Transverse colon (tissue), 4 donors: ENCODE data around the gene TRAPPC2. TPM values are rescaled to one million over a fixed set of nuclear protein-coding genes. Genes with fewer than 3 reads are reported as not detected.

ENCODE experiments used
- DNase-seq: peaks from one replicate; pipeline ENCODE4 v3.0.0-alpha.2; 2019
- H3K27ac ChIP-seq, 4 donors: fragments of 200-600 bp; sonication (generic); 2 replicates each; pipeline ENCODE4 v1.5.1; 2016 to 2018; ENCODE audit warnings: inconsistent platforms in 4 of 4
- H3K27me3 ChIP-seq: fragments of 200-600 bp; sonication (generic); 2 replicates; pipeline ENCODE4 v1.5.1; 2017; ENCODE audit warnings: inconsistent platforms
- H3K36me3 ChIP-seq, 4 donors: fragments of 200-600 bp; sonication (generic); 2 replicates each; pipeline ENCODE4 v1.5.1; 2017 to 2019; ENCODE audit warnings: inconsistent platforms in 4 of 4
- H3K4me1 ChIP-seq, 4 donors: fragments of 200-600 bp; sonication (generic); 2 replicates each; pipeline ENCODE4 v1.5.1; 2017 to 2020; ENCODE audit warnings: inconsistent platforms in 4 of 4
- H3K4me3 ChIP-seq, 4 donors: fragments of 200-600 bp; sonication (generic); 1 replicate in 1 of 4; 2 replicates in 3 of 4; pipeline versions ENCODE4 v1.5.1 to v1.6.1; 2017 to 2019; ENCODE audit warnings: inconsistent platforms in 4 of 4
- H3K9me3 ChIP-seq, 2 donors: fragments of 200-600 bp; sonication (generic); 2 replicates each; pipeline ENCODE4 v1.5.1; 2017 to 2019; ENCODE audit warnings: inconsistent platforms in 2 of 2
- CTCF ChIP-seq, 5 experiments: fragments of 200-600 bp in 3 of 5; fragments of 450-650 bp in 2 of 5; sonication (generic) in 3 of 5; IDR thresholded peaks; 1 replicate in 2 of 5; 2 replicates in 3 of 5; pipeline ENCODE4 v1.5.1; 2016 to 2017; ENCODE audit warnings: antibody characterized with exemption in 5 of 5, inconsistent platforms in 3 of 5, mild to moderate bottlenecking in 2 of 5, moderate library complexity in 1 of 5
- EP300 ChIP-seq: sonication (generic); formaldehyde crosslinking; IDR thresholded peaks from one replicate; pipeline ENCODE4 v1.6.1; 2017; ENCODE audit warnings: antibody characterized with exemption, low read depth
- POLR2A ChIP-seq: fragments of 450-650 bp; IDR thresholded peaks from one replicate; pipeline ENCODE4 v1.6.1; 2016; ENCODE audit warnings: antibody characterized with exemption, mild to moderate bottlenecking, moderate library complexity
- POLR2AphosphoS5 ChIP-seq, 3 donors: sonication (generic); formaldehyde crosslinking; IDR thresholded peaks; one replicate each; pipeline ENCODE4 v1.6.1; 2016; ENCODE audit warnings: antibody characterized with exemption in 3 of 3
- WGBS, 2 donors: methylation state at CpG; one replicate each; pipeline ENCODE4 v1.1.5; 2018; ENCODE audit warnings: low coverage in 1 of 2; 5-methylcytosine and 5-hydroxymethylcytosine counted together
- in situ Hi-C, 4 donors: fragments of 200-750 bp; cut with MboI; loops; one replicate each; pipeline versions ENCODE4 v1.15.0 to v1.15.1; 2017; ENCODE audit warnings: low sequenced_read_pairs in 3 of 4, low pct_ligation_motif_present in 1 of 4, low pct_unique_long_range_greater_than_20kb in 1 of 4
- intact Hi-C: fragments of 100-400 bp; cut with DNase I; formaldehyde crosslinking; loops from one replicate; pipeline ENCODE4 v1.15.1; 2023; ENCODE audit warnings: low total_unique reads
- total RNA-seq, 4 donors: library from RNA; depleted of rRNA; stranded (reverse); fragments of >200 nt; gene quantifications; one replicate each; pipeline ENCODE4 v1.1.0, GENCODE V29; 2016

TRAPPC2 gene
- total RNA-seq, 4 donors from 2014 or later, result 14.2 to 25.9 (median 15.1) TPM

GRCh38 chrX:13760426-13760825 is 26.0 kb upstream of the TRAPPC2 start:
- Histone ChIP-seq H3K4me3 (no peak overlapping the region), H3K4me1 (peaks cover 0 to 3% (median 1%) of the 10 kb centered on the region in 4 donors), H3K9me3 (no peaks in the 10 kb centered on the region), H3K27me3 (no peaks in the 10 kb centered on the region), H3K27ac (no peak overlapping the region), H3K36me3 (no peaks in the 10 kb centered on the region)
- DNase-seq, result no peak
- intact Hi-C loops (no loop called here), in situ Hi-C loops (loop anchor here in 2 of 4 donors (25.0 kb wide), 2 partner anchors 248 to 277 kb away; partner anchors contain the start of gene GEMIN8 (in 2 of the 2))
- WGBS, 2 donors, result 87% methylated on average over 13 of the region's 13 CpGs; no CpG with 5 or more reads in 1 of the 2 donors
- TF ChIP-seq EP300, result no peak
- no peak for TF ChIP-seq CTCF (IDR thresholded peaks at IDR 0.05)
- TF ChIP-seq POLR2AphosphoS5 (IDR thresholded peaks at IDR 0.05), result no peak
- TF ChIP-seq POLR2A, result no peak

DNA sequence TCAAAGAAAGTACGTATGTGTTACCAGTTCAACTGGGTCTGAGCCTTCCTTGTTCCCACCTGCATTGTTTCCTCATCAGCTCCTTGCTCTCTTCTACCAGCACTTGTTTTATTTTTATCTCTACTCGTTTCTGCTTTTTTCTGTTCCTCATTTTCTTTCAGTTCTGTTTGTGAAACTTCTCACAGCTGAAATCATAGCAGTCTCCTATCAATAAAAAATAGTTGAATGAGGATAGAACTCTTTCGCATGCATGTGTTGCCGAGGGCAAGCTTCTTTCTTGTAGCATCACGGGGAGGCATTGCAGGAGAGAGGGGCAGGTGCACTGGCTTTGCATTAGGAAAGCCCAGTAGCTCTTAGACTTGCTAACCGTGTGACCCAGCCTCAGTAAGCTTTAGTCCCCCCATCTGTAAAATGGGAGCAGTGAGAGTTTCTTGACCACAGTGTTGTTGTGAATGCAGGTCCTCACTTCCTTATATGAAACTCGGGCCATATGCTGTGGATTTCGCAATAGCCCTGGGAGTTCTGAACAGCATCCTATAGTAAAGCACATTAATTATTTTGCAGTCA is 24.8 kb upstream of the TRAPPC2 start:
- intact Hi-C loops, result loop anchor here (10.0 kb wide), 1 partner anchor 276 kb away; no protein-coding TSS in a partner anchor
- 56 to 74% methylated on average over 3 to 8 of the region's 8 CpGs for WGBS, 2 donors

GRCh38 chrX:13756381-13756780 is 22.0 kb upstream of the TRAPPC2 start:
- DNase-seq, result no peak
- H3K36me3 ChIP-seq, result no peaks in the 10 kb centered on the region
- intact Hi-C loops (loop anchor here (10.0 kb wide), 1 partner anchor 278 kb away; no protein-coding TSS in a partner anchor), in situ Hi-C loops (loop anchor here in 3 of 4 donors (10.0 to 25.0 kb wide), 3 partner anchors 244 to 281 kb away; partner anchors contain the start of gene GEMIN8 (in 3 of the 3))
- no peak for TF ChIP-seq POLR2A
- no peak for TF ChIP-seq CTCF (IDR thresholded peaks at IDR 0.05)
- TF ChIP-seq EP300, result no peak
- TF ChIP-seq POLR2AphosphoS5 (IDR thresholded peaks at IDR 0.05), result no peak
- H3K4me1 ChIP-seq, result no peaks in the 10 kb centered on the region
- WGBS, 2 donors, result 89 to 93% methylated on average over 4 of the region's 4 CpGs
- no peak overlapping the region for H3K27ac ChIP-seq
- H3K4me3 ChIP-seq, result no peak overlapping the region
- H3K9me3 ChIP-seq, result no peaks in the 10 kb centered on the region
- H3K27me3 ChIP-seq, result no peaks in the 10 kb centered on the region

More for the DNA sequence above, 24.8 kb upstream of the TRAPPC2 start:
- H3K9me3 ChIP-seq, result no peaks in the 10 kb centered on the region
- DNase-seq, result no peak
- TF ChIP-seq EP300 (no peak), POLR2AphosphoS5 (IDR thresholded peaks at IDR 0.05) (no peak), POLR2A (no peak), CTCF (IDR thresholded peaks at IDR 0.05) (no peak)
- in situ Hi-C loops, result loop anchor here in 3 of 4 donors (10.0 to 25.0 kb wide), 3 partner anchors 247 to 278 kb away; partner anchors contain the start of gene GEMIN8 (in 3 of the 3)
- H3K27me3 ChIP-seq, result no peaks in the 10 kb centered on the region
- no peak overlapping the region for H3K4me3 ChIP-seq
- no peaks in the 10 kb centered on the region for H3K36me3 ChIP-seq
- no peak overlapping the region for H3K27ac ChIP-seq
- H3K4me1 ChIP-seq, result peaks cover 0 to 3% (median 0%) of the 10 kb centered on the region in 4 donors

- H3K27me3 ChIP-seq, result no peaks in the 10 kb centered on the region
- no peaks in the 10 kb centered on the region for H3K9me3 ChIP-seq
- no peak overlapping the region for H3K4me3 ChIP-seq
- 69% methylated on average over 1 of the region's 1 CpG; no CpG with 5 or more reads in 1 of the 2 donors for WGBS, 2 donors
- intact Hi-C loops (loop anchor here (10.0 kb wide), 1 partner anchor 280 kb away; no protein-coding TSS in a partner anchor), in situ Hi-C loops (loop anchor here in 3 of 4 donors (10.0 to 25.0 kb wide), 3 partner anchors 243 to 282 kb away; partner anchors contain the start of gene GEMIN8 (in 3 of the 3))
- H3K4me1 ChIP-seq, result no peaks in the 10 kb centered on the region
- TF ChIP-seq CTCF (IDR thresholded peaks at IDR 0.05) (no peak), EP300 (no peak), POLR2A (no peak), POLR2AphosphoS5 (IDR thresholded peaks at IDR 0.05) (no peak)
- H3K27ac ChIP-seq, result no peak overlapping the region
- no peak for DNase-seq
- H3K36me3 ChIP-seq, result no peaks in the 10 kb centered on the region
Measured at GRCh38 chrX:13755254-13755653, 20.8 kb upstream of the TRAPPC2 start.
